ENCODE results near the gene TIPRL. TPM values are rescaled to one million over a fixed set of nuclear protein-coding genes. Genes with fewer than 3 reads are reported as not detected.

TIPRL gene
- total and polyA plus RNA-seq, 11 donors = 11.8 to 39.4 (median 32.7) TPM

DNA sequence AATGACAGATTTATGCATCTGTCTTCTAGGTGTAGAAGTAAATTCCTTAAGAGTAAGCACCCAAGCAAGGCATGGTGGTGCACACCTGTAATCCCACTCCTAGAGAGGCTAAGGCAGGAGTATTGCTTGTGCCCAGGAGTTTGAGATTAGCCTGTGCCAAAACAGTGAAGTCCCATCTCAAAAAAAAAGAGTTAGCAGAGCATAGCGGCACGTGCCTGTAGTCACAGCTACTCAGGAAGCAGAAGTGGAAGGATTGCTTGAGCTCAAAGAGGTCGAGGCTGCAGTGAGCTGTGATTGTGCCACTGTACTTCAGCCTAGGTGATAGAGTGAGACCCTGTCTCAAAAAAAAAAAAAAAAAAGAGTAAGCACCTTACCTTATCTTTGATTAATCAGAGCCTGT, 15.1 kb upstream of the TIPRL start:
- DNase-seq = no peak
- Histone ChIP-seq H3K4me3 (no peak overlapping the region), H3K27me3 (no peaks in the 10 kb centered on the region), H3K36me3 (no peaks in the 10 kb centered on the region), H3K4me1 (no peaks in the 10 kb centered on the region), H3K9me3 (peaks cover 0 to 17% (median 5%) of the 10 kb centered on the region in 12 donors), H3K27ac (no peak overlapping the region)
- 64 to 72% (median 65%) methylated on average over 3 of the region's 3 CpGs for WGBS, 4 donors
- no peak for ATAC-seq
- intact Hi-C loops (cut with DNase I) = no loop called here
- TF ChIP-seq, protein P1, sequence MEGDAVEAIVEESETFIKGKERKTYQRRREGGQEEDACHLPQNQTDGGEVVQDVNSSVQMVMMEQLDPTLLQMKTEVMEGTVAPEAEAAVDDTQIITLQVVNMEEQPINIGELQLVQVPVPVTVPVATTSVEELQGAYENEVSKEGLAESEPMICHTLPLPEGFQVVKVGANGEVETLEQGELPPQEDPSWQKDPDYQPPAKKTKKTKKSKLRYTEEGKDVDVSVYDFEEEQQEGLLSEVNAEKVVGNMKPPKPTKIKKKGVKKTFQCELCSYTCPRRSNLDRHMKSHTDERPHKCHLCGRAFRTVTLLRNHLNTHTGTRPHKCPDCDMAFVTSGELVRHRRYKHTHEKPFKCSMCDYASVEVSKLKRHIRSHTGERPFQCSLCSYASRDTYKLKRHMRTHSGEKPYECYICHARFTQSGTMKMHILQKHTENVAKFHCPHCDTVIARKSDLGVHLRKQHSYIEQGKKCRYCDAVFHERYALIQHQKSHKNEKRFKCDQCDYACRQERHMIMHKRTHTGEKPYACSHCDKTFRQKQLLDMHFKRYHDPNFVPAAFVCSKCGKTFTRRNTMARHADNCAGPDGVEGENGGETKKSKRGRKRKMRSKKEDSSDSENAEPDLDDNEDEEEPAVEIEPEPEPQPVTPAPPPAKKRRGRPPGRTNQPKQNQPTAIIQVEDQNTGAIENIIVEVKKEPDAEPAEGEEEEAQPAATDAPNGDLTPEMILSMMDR (IDR thresholded peaks at IDR 0.05) = no peak
- TF ChIP-seq POLR2A (IDR thresholded peaks at IDR 0.05) = no peak

DNA sequence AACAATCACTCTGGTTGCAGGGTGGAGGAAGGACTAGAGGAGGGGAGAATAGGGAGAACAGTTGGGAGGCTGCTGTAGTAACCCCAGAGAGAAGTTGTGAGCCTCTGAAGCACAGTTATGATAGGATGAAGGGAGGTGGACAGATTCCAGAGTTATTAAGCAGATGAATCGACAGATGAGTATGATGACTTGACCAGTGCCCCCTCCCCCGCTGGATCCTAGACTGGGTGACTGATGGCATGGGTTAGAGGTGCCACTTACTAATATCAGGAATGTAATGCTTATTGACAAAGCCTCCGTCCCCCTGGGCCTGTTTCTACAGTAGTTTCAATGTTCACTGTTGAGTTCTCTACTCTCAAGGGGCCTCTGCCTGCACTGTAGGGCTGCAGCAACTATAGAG, 14.0 kb upstream of the TIPRL start:
- WGBS, 4 donors = 87 to 95% (median 90%) methylated on average over 3 of the region's 3 CpGs
- DNase-seq = no peak
- intact Hi-C loops (cut with DNase I) = no loop called here

DNA sequence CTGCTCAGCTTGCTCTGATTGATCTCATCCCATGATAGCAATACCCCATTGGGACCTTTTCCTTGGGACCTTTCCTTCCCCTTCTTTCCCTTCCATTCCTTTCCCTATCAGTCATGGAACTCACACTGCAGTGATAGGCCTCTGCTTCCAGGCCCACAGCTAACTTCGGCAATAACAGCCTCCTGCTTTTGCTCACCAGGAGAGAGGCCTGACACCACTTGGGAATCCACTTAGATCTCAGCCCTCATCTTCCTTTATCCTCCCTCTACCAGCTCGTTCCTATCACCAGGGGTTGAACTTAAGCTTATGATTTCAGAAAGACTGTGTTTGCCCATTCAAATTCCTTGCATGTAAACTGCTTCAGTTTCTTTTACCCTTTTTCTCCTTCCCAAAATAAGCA, 11.0 kb upstream of the TIPRL start:
- H3K4me1 ChIP-seq = no peaks in the 10 kb centered on the region
- H3K27me3 ChIP-seq = no peaks in the 10 kb centered on the region
- peak overlapping the region in 1 of 12 donors; percentile 57 for H3K27ac ChIP-seq
- TF ChIP-seq, protein P1 (IDR thresholded peaks at IDR 0.05) = no peak
- TF ChIP-seq POLR2A (IDR thresholded peaks at IDR 0.05) = no peak
- H3K4me3 ChIP-seq = no peak overlapping the region
- H3K36me3 ChIP-seq = no peaks in the 10 kb centered on the region
- intact Hi-C loops (cut with DNase I) = no loop called here
- 27 to 41% (median 36%) methylated on average over 2 of the region's 2 CpGs for WGBS, 4 donors
- no peak for DNase-seq
- no peaks in the 10 kb centered on the region for H3K9me3 ChIP-seq
- ATAC-seq = no peak

More for the DNA sequence above, 14.0 kb upstream of the TIPRL start:
- Histone ChIP-seq H3K36me3 (no peaks in the 10 kb centered on the region), H3K4me1 (no peaks in the 10 kb centered on the region), H3K4me3 (no peak overlapping the region), H3K27ac (no peak overlapping the region), H3K9me3 (peaks cover 0 to 10% (median 4%) of the 10 kb centered on the region in 12 donors), H3K27me3 (no peaks in the 10 kb centered on the region)
- no peak for TF ChIP-seq POLR2A (IDR thresholded peaks at IDR 0.05)
- TF ChIP-seq, protein P1 (IDR thresholded peaks at IDR 0.05) = no peak
- no peak for ATAC-seq

DNA sequence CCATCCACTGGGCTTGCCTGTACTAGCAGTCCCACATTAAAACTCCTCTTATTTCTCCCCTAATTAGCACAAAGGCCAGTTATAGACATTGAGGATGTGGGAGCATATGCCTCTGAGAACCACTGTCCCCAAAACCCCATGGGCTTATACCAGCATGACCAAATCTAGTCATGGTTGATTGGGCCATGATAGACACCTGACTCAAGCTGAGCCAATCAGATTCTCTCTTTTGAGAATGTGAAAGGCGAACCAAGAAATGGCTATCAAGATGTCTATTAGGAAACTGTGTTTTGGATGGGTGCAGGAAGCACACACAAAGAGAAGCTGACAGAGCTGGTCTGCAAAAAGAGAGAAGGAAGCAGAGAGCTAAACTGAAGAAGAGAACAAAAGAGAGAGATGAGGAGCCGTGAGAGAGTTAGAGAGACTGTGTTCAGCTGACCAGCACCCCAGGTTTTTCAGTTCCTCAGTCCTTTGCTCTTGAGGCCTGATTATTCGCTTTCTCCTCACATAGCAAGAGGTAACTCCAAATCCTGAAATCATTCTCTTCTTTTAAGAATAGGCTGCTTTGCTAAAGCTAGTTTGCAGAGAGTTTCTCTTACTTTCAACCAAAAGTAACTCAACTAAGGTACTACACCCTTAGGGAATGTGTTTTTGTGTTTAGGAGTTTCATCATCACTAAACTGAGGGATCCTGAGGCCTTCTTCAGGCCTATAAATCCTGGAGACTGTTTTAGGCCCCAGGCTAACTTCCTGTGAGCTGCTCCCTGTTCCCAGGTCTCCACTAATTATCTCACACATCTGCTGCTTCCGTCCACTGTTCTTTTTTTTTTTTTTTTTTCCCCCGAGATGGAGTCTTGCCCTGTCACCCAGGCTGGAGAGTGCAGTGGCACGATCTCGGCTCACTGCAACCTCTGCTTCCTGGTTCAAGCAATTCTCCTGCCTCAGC, 7.9 kb upstream of the TIPRL start:
- Histone ChIP-seq H3K9me3 (no peaks in the 10 kb centered on the region), H3K36me3 (no peaks in the 10 kb centered on the region), H3K27ac (no peak overlapping the region), H3K4me1 (no peaks in the 10 kb centered on the region), H3K27me3 (peaks cover 0 to 2% (median 0%) of the 10 kb centered on the region in 9 donors), H3K4me3 (no peak overlapping the region)
- intact Hi-C loops (cut with DNase I) = loop anchor here in 1 of 10 donors (10.0 kb wide), 1 partner anchor 236 kb away; the partner anchor contains the start of genes DCAF6 and MPC2
- DNase-seq (no peak), ATAC-seq (no peak)
- 85 to 92% (median 89%) methylated on average over 7 of the region's 7 CpGs for WGBS, 4 donors
- TF ChIP-seq POLR2A (IDR thresholded peaks at IDR 0.05) = no peak
- TF ChIP-seq, protein P1 (IDR thresholded peaks at IDR 0.05) = no peak

All from heart left ventricle (tissue), 16 donors.